COR-L47 (cell line): ENCODE data around the gene GHRHR.
A peak's percentile ranks its signal among the peaks of the same experiment; 100 is the strongest.

Experiments
- DNase-seq: peaks from one replicate; lab custom pipeline; 2025; lab: John Stamatoyannopoulos, UW

The GHRHR gene

GRCh38 chr7:30928254-30928872 lies 35.4 kb upstream of the GHRHR start:
- no peak for DNase-seq

- no peak for DNase-seq
Observed at GRCh38 chr7:30929686-30930085, 34.1 kb upstream of the GHRHR start.

- no peak for DNase-seq
Observed at GRCh38 chr7:30930621-30931020, 33.1 kb upstream of the GHRHR start.

- DNase-seq: no peak
Observed at GRCh38 chr7:30931161-30931928, 32.4 kb upstream of the GHRHR start.

GRCh38 chr7:30931929-30932540 lies 31.7 kb upstream of the GHRHR start:
- no peak for DNase-seq

GRCh38 chr7:30932562-30932961 lies 31.2 kb upstream of the GHRHR start:
- no peak for DNase-seq

GRCh38 chr7:30933124-30933974 lies 30.4 kb upstream of the GHRHR start:
- no peak for DNase-seq

GRCh38 chr7:30934225-30934624 lies 29.5 kb upstream of the GHRHR start:
- DNase-seq: no peak

GRCh38 chr7:30934732-30935568 lies 28.8 kb upstream of the GHRHR start:
- DNase-seq: no peak

- no peak for DNase-seq
Observed at GRCh38 chr7:30935569-30935877, 28.2 kb upstream of the GHRHR start.

- DNase-seq: no peak
Observed at GRCh38 chr7:30936650-30937245, 27.0 kb upstream of the GHRHR start.

GRCh38 chr7:30937416-30937815 lies 26.3 kb upstream of the GHRHR start:
- no peak for DNase-seq

- peak; percentile 57 for DNase-seq
Observed at GRCh38 chr7:30938435-30939316, 25.1 kb upstream of the GHRHR start.

GRCh38 chr7:30941582-30942323 lies 22.0 kb upstream of the GHRHR start:
- no peak for DNase-seq

- DNase-seq: no peak
Observed at GRCh38 chr7:30950197-30950596, 13.6 kb upstream of the GHRHR start.

- DNase-seq: no peak
Observed at GRCh38 chr7:30954914-30955313, 8.8 kb upstream of the GHRHR start.

GRCh38 chr7:30956704-30957103 lies 7.0 kb upstream of the GHRHR start:
- no peak for DNase-seq

GRCh38 chr7:30965372-30965771 lies 1.6 kb downstream of the GHRHR start:
- DNase-seq: no peak

GRCh38 chr7:30965883-30966282 lies 2.1 kb downstream of the GHRHR start:
- no peak for DNase-seq

- no peak for DNase-seq
Observed at GRCh38 chr7:30968294-30968693, 4.5 kb downstream of the GHRHR start.
